ENCODE results near the gene SCYL2. TPM values are rescaled to one million over a fixed set of nuclear protein-coding genes. Genes with fewer than 3 reads are reported as not detected.

SCYL2 gene
- polyA plus RNA-seq, 3 donors: 16.5 to 25.5 (median 20.4) TPM

- Histone ChIP-seq H3K4me3 (replicated peaks in 1 of 3; ENCODE audit: low read depth in 2 of 3, low read length in 3 of 3) (no peak overlapping the region), H4K20me1 (ENCODE audit: insufficient read depth, low read length) (no peaks in the 10 kb centered on the region), H3K4me1 (ENCODE audit: control insufficient read depth in 1 of 2, insufficient read depth in 2 of 2, low read length in 2 of 2) (no peaks in the 10 kb centered on the region), H3K27me3 (ENCODE audit: control insufficient read depth in 2 of 2, insufficient read depth in 2 of 2, low read length in 2 of 2) (no peaks in the 10 kb centered on the region), H3K4me2 (replicated peaks; ENCODE audit: extremely low read depth, low read length, poor library complexity, severe bottlenecking) (no peak overlapping the region), H3K9ac (ENCODE audit: insufficient read depth, low read length, poor library complexity, severe bottlenecking) (no peak overlapping the region), H3K9me3 (replicated peaks in 1 of 2; ENCODE audit: control insufficient read depth in 1 of 2, insufficient read depth in 1 of 2, low read length in 2 of 2) (no peaks in the 10 kb centered on the region), H2AFZ (ENCODE audit: insufficient read depth, low read depth, low read length, poor library complexity, severe bottlenecking) (no peak overlapping the region), H3K79me2 (ENCODE audit: insufficient read depth, low read length) (no peaks in the 10 kb centered on the region), H3K27ac (ENCODE audit: low read depth in 1 of 2, low read length in 2 of 2) (no peak overlapping the region), H3K36me3 (replicated peaks in 1 of 2; ENCODE audit: control insufficient read depth in 1 of 2, insufficient read depth in 2 of 2, low read length in 2 of 2) (no peaks in the 10 kb centered on the region)
- H3K9me3 Mint-ChIP-seq: peaks cover 0 to 5% (median 0%) of the 10 kb centered on the region in 7 donors
- TF ChIP-seq CTCF (IDR thresholded peaks at IDR 0.05): no peak
- peaks cover 5 to 10% (median 10%) of the 10 kb centered on the region in 3 donors for H3K27me3 Mint-ChIP-seq (ENCODE audit: low read depth in 3 of 3)
- H3K4me1 Mint-ChIP-seq: no peaks in the 10 kb centered on the region
- H3K4me3 Mint-ChIP-seq: no peak overlapping the region
- intact Hi-C loops (cut with micrococcal nuclease): no loop called here
- no CpG with 5 or more reads among the region's 11 CpGs for WGBS (ENCODE audit: insufficient coverage)
- DNase-seq: no peak
- no peaks in the 10 kb centered on the region for H3K36me3 Mint-ChIP-seq
- no peak overlapping the region for H3K27ac Mint-ChIP-seq
Observed at GRCh38 chr12:100372853-100373640, 106.1 kb downstream of the SCYL2 start.

- no peaks in the 10 kb centered on the region for H3K4me1 Mint-ChIP-seq
- peaks cover 5 to 12% (median 5%) of the 10 kb centered on the region in 3 donors for H3K27me3 Mint-ChIP-seq (ENCODE audit: low read depth in 3 of 3)
- H3K36me3 Mint-ChIP-seq: no peaks in the 10 kb centered on the region
- H3K4me1 ChIP-seq (ENCODE audit: control insufficient read depth in 1 of 2, insufficient read depth in 2 of 2, low read length in 2 of 2): no peaks in the 10 kb centered on the region
- no peaks in the 10 kb centered on the region for H3K9me3 ChIP-seq (replicated peaks in 1 of 2; ENCODE audit: control insufficient read depth in 1 of 2, insufficient read depth in 1 of 2, low read length in 2 of 2)
- H3K9ac ChIP-seq (ENCODE audit: insufficient read depth, low read length, poor library complexity, severe bottlenecking): no peak overlapping the region
- intact Hi-C loops (cut with micrococcal nuclease): no loop called here
- H3K9me3 Mint-ChIP-seq: peaks cover 0 to 5% (median 0%) of the 10 kb centered on the region in 7 donors
- H2AFZ ChIP-seq (ENCODE audit: insufficient read depth, low read depth, low read length, poor library complexity, severe bottlenecking): no peak overlapping the region
- H3K27me3 ChIP-seq (ENCODE audit: control insufficient read depth in 2 of 2, insufficient read depth in 2 of 2, low read length in 2 of 2): no peaks in the 10 kb centered on the region
- no peak overlapping the region for H3K4me3 ChIP-seq (replicated peaks in 1 of 3; ENCODE audit: low read depth in 2 of 3, low read length in 3 of 3)
- H3K4me2 ChIP-seq (replicated peaks; ENCODE audit: extremely low read depth, low read length, poor library complexity, severe bottlenecking): no peak overlapping the region
- H3K27ac ChIP-seq (ENCODE audit: low read depth in 1 of 2, low read length in 2 of 2): no peak overlapping the region
- no peaks in the 10 kb centered on the region for H3K36me3 ChIP-seq (replicated peaks in 1 of 2; ENCODE audit: control insufficient read depth in 1 of 2, insufficient read depth in 2 of 2, low read length in 2 of 2)
- no peak overlapping the region for H3K4me3 Mint-ChIP-seq
- 82% methylated on average over 8 of the region's 12 CpGs for WGBS (ENCODE audit: insufficient coverage)
- no peak overlapping the region for H3K27ac Mint-ChIP-seq
- no peak for DNase-seq
- TF ChIP-seq CTCF (IDR thresholded peaks at IDR 0.05): no peak
- no peaks in the 10 kb centered on the region for H3K79me2 ChIP-seq (ENCODE audit: insufficient read depth, low read length)
- H4K20me1 ChIP-seq (ENCODE audit: insufficient read depth, low read length): no peaks in the 10 kb centered on the region
Observed at GRCh38 chr12:100375038-100375735, 108.2 kb downstream of the SCYL2 start.
